OCI-LY7 (cell line): Measurements from ENCODE around the gene DNMBP. TPM values are rescaled to one million over a fixed set of nuclear protein-coding genes. Genes with fewer than 3 reads are reported as not detected.
A peak's percentile ranks its signal among the peaks of the same experiment; 100 is the strongest.

Source experiments
- BruUV-seq: library from RNA; stranded (reverse); fragments of 400-500 nt; replicated peaks from 2 replicates; lab custom pipeline; 2021; lab: Mats Ljungman, UMichigan
- CTCF ChIA-PET: fragments of 300-600 bp; sonication (Branson Sonifier 250); formaldehyde crosslinking; loops from one replicate; lab custom pipeline; 2022; ENCODE audit warnings: antibody characterized with exemption; ENCODE audit not compliant: unreplicated experiment; lab: Charles Lee
- POLR2A ChIA-PET: fragments of 300-600 bp; sonication (Branson Sonifier 250); formaldehyde crosslinking; loops from one replicate; lab custom pipeline; 2022; ENCODE audit warnings: antibody characterized with exemption; lab: Charles Lee
- DNase-seq: peaks from one replicate; pipeline ENCODE4 v3.0.0-alpha.2; 2015; ENCODE audit warnings: low spot score
- H2AFZ ChIP-seq: fragments of 200-600 bp; sonication (generic), shearing (Covaris generic); 2 replicates; pipeline ENCODE4 v1.6.1; 2014; ENCODE audit warnings: mild to moderate bottlenecking, antibody characterized with exemption, low read length, moderate library complexity
- H3K27ac ChIP-seq: fragments of 200-600 bp; sonication (generic); 2 replicates; pipeline ENCODE4 v1.5.1; 2014; ENCODE audit warnings: mixed run types, low read depth, mild to moderate bottlenecking, moderate library complexity, low read length, inconsistent platforms; ENCODE audit not compliant: poor library complexity, severe bottlenecking
- H3K36me3 ChIP-seq: fragments of 200-600 bp; sonication (generic); 2 replicates; pipeline ENCODE4 v1.6.1; 2014; ENCODE audit warnings: mild to moderate bottlenecking, antibody characterized with exemption, low read length, moderate library complexity, mixed read lengths; ENCODE audit not compliant: insufficient read depth
- H3K4me1 ChIP-seq: fragments of 200-600 bp; sonication (generic); 2 replicates; pipeline ENCODE4 v1.5.1; 2014; ENCODE audit warnings: mild to moderate bottlenecking, low read length; ENCODE audit not compliant: insufficient read depth, poor library complexity, severe bottlenecking
- H3K4me2 ChIP-seq: fragments of 200-600 bp; sonication (generic); 2 replicates; pipeline ENCODE4 v1.6.1; 2014; ENCODE audit warnings: mild to moderate bottlenecking, low read length
- H3K4me3 ChIP-seq: fragments of 200-600 bp; sonication (generic); 2 replicates; pipeline ENCODE4 v1.5.1; 2014; ENCODE audit warnings: mild to moderate bottlenecking, low read depth, low read length; ENCODE audit not compliant: poor library complexity, severe bottlenecking
- H3K79me2 ChIP-seq: fragments of 200-600 bp; sonication (generic); 2 replicates; pipeline ENCODE4 v1.6.1; 2016; ENCODE audit warnings: low read depth, mild to moderate bottlenecking, low read length, moderate library complexity, mixed read lengths; ENCODE audit not compliant: insufficient read depth
- H3K9me2 ChIP-seq: fragments of 200-600 bp; sonication (generic); 2 replicates; pipeline ENCODE4 v1.6.1; 2016; ENCODE audit warnings: mild to moderate bottlenecking, low read length, mixed read lengths; ENCODE audit not compliant: insufficient read depth
- H3K9me3 ChIP-seq: fragments of 200-600 bp; sonication (generic); 2 replicates; pipeline ENCODE4 v1.6.1; 2014; ENCODE audit warnings: mild to moderate bottlenecking, mixed run types, low read length, mixed read lengths
- H4K20me1 ChIP-seq: fragments of 200-600 bp; sonication (generic); 2 replicates; pipeline ENCODE4 v1.6.1; 2014; ENCODE audit warnings: mild to moderate bottlenecking, antibody characterized with exemption, low read length, moderate library complexity, mixed read lengths; ENCODE audit not compliant: insufficient read depth
- EZH2phosphoT487 ChIP-seq: fragments of 200-600 bp; sonication (generic); IDR thresholded peaks from 2 replicates; pipeline ENCODE4 v1.6.1; 2018; ENCODE audit warnings: low read depth, borderline replicate concordance, mild to moderate bottlenecking, mixed run types, antibody characterized with exemption, low read length, moderate library complexity, mixed read lengths
- intact Hi-C: fragments of 100-400 bp; cut with micrococcal nuclease; formaldehyde crosslinking; loops from one replicate; pipeline ENCODE4 v1.10.0; 2022; ENCODE audit not compliant: unreplicated experiment
- total RNA-seq, 2 experiments: library from RNA; depleted of rRNA in 1 of 2; stranded (reverse); fragments of >200 nt in 1 of 2; shearing (Covaris generic) in 1 of 2; gene quantifications; 2 replicates each; pipeline ENCODE4 v1.2.3, GENCODE V29; 2014 to 2022
- TF ChIP-seq, protein P1 (sequence below): fragments of 200-600 bp; sonication (generic); conservative IDR thresholded peaks from 2 replicates; pipeline ENCODE4 v1.5.1; 2014; ENCODE audit warnings: mild to moderate bottlenecking, antibody characterized with exemption, low read length, moderate library complexity, mixed read lengths

Gene DNMBP
- total RNA-seq, 2 experiments from 2014 or later = 27.0 to 36.2 TPM

DNA sequence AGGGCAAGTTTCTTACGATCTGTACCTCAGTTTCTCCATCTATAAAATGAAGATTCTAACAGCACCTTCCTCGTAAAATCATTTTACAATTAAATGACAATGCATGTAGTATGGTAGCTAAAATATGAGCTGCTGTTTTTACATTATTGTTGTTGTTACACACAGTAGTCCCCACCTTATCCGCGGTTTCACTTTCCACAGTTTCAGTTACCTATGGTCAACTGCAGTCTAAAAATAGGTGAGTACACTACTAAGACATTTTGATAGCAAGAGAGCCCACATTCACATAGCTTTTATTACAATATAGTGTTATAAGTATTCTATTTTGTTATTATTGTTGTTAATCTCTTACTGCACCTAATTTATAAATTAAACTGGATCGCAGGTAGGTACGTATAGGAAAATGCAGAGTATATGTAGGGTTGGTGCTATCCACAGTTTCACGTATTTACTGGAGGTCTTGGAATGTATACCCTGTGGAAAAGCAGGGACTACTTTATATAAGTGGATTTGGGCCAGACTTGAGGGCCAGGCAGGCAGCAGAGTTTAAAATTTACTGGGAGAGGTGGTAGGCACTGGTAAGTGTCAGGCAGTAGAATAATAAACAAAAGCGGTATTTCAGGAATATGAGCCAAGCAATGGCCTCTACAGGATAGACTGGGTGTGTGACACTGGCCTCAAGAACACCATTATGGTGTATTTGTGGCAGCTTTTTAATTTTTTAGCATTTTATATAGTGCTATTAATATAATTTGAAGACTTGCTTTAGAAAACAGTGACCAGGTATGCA is 10.2 kb downstream of the DNMBP start:
- no peaks in the 10 kb centered on the region for H3K9me2 ChIP-seq
- DNase-seq = no peak
- ChIA-PET CTCF (interaction anchor here (0.7 kb wide), 1 partner anchor 9 kb away, joined by 3 read pairs; no protein-coding TSS in a partner anchor), POLR2A (interaction anchor here (2.0 to 2.3 kb wide), 2 partner anchors 8 to 14 kb away, joined by 10 read pairs; no protein-coding TSS in a partner anchor)
- BruUV-seq = no TSS peak
- H3K4me1 ChIP-seq = peaks cover 49% of the 10 kb centered on the region
- H3K4me3 ChIP-seq = no peak overlapping the region
- peaks cover 4% of the 10 kb centered on the region; the same call in 1 of the 2 replicates for H4K20me1 ChIP-seq
- TF ChIP-seq EZH2phosphoT487 = no peak
- TF ChIP-seq, protein P1, sequence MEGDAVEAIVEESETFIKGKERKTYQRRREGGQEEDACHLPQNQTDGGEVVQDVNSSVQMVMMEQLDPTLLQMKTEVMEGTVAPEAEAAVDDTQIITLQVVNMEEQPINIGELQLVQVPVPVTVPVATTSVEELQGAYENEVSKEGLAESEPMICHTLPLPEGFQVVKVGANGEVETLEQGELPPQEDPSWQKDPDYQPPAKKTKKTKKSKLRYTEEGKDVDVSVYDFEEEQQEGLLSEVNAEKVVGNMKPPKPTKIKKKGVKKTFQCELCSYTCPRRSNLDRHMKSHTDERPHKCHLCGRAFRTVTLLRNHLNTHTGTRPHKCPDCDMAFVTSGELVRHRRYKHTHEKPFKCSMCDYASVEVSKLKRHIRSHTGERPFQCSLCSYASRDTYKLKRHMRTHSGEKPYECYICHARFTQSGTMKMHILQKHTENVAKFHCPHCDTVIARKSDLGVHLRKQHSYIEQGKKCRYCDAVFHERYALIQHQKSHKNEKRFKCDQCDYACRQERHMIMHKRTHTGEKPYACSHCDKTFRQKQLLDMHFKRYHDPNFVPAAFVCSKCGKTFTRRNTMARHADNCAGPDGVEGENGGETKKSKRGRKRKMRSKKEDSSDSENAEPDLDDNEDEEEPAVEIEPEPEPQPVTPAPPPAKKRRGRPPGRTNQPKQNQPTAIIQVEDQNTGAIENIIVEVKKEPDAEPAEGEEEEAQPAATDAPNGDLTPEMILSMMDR = no peak
- peaks cover 95% of the 10 kb centered on the region for H3K79me2 ChIP-seq
- no peak overlapping the region for H3K27ac ChIP-seq
- H3K9me3 ChIP-seq = peaks cover 7% of the 10 kb centered on the region; the same call in 1 of the 2 replicates
- no peak overlapping the region for H3K4me2 ChIP-seq
- H3K36me3 ChIP-seq = peaks cover 75% of the 10 kb centered on the region
- intact Hi-C loops = no loop called here
- no peak overlapping the region for H2AFZ ChIP-seq

DNA sequence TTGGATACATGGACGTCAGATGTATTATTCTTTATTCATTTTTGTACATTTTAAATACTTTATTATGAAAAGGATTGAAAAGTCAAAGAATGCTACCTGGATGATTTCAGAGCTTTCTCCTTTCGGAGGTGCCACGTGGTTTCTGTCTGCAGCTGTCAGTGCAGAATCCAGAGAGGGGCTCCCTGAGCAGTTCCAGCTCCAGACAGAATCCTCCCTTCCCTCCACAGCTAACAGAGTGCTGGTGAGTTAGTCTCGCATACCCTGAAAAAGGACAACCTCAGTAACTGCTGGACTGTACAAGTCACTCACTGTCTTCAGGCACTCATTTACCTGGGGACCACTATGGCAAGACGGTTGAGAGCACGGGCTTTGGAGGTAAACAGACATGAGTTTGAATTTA is 10.9 kb downstream of the DNMBP start:
- POLR2A ChIA-PET = interaction anchor here (2.0 to 2.3 kb wide), 2 partner anchors 9 to 13 kb away, joined by 10 read pairs; no protein-coding TSS in a partner anchor
- TSS peak; percentile 7 for BruUV-seq
- CTCF ChIA-PET = interaction anchor here (0.6 kb wide), 1 partner anchor 10 kb away, joined by 3 read pairs; no protein-coding TSS in a partner anchor

More for the DNA sequence above, 10.9 kb downstream of the DNMBP start:
- intact Hi-C loops = no loop called here
- H3K9me3 ChIP-seq = peaks cover 7% of the 10 kb centered on the region; the same call in 1 of the 2 replicates
- peaks cover 4% of the 10 kb centered on the region; the same call in 1 of the 2 replicates for H4K20me1 ChIP-seq
- no peaks in the 10 kb centered on the region for H3K9me2 ChIP-seq
- DNase-seq = no peak
- peaks cover 52% of the 10 kb centered on the region for H3K4me1 ChIP-seq
- no peak overlapping the region for H2AFZ ChIP-seq
- peaks cover 79% of the 10 kb centered on the region for H3K36me3 ChIP-seq
- no peak overlapping the region for H3K4me3 ChIP-seq
- no peak for TF ChIP-seq EZH2phosphoT487
- TF ChIP-seq, protein P1 = no peak
- no peak overlapping the region for H3K4me2 ChIP-seq
- H3K27ac ChIP-seq = no peak overlapping the region
- peaks cover 95% of the 10 kb centered on the region for H3K79me2 ChIP-seq
